ENCODE data around the gene CHAC1.
"Not testable (repeated sequence)": the region's sequence is repeated elsewhere in the genome, so short reads cannot be mapped to it uniquely, and the experiment has no call there.

CHAC1 gene

GRCh38 chr15:40961740-40962139, 8.5 kb downstream of the CHAC1 start:
- H3K27ac ChIP-seq (ENCODE audit: low read depth, low read length); H3K4me3 ChIP-seq (ENCODE audit: low read depth in 1 of 2, low read length in 2 of 2); H3K9ac ChIP-seq (ENCODE audit: low read length); H3K36me3 ChIP-seq (ENCODE audit: insufficient read depth, low read length); H3K27me3 ChIP-seq (ENCODE audit: control insufficient read depth in 1 of 2, insufficient read depth in 2 of 2, low read length in 2 of 2); H3K9me3 ChIP-seq (ENCODE audit: low read length): not testable (repeated sequence)
- peaks cover 14% of the 10 kb centered on the region for H3K4me1 ChIP-seq (ENCODE audit: insufficient read depth, low read length)

- not testable (repeated sequence) for H3K36me3 ChIP-seq (ENCODE audit: insufficient read depth, low read length); H3K4me1 ChIP-seq (ENCODE audit: insufficient read depth, low read length); H3K9ac ChIP-seq (ENCODE audit: low read length); H3K27me3 ChIP-seq (ENCODE audit: control insufficient read depth in 1 of 2, insufficient read depth in 2 of 2, low read length in 2 of 2); H3K9me3 ChIP-seq (ENCODE audit: low read length); H3K4me3 ChIP-seq (ENCODE audit: low read depth in 1 of 2, low read length in 2 of 2); H3K27ac ChIP-seq (ENCODE audit: low read depth, low read length)
These were observed 9.0 kb downstream of the CHAC1 start for GRCh38 chr15:40962317-40962716.

DNA sequence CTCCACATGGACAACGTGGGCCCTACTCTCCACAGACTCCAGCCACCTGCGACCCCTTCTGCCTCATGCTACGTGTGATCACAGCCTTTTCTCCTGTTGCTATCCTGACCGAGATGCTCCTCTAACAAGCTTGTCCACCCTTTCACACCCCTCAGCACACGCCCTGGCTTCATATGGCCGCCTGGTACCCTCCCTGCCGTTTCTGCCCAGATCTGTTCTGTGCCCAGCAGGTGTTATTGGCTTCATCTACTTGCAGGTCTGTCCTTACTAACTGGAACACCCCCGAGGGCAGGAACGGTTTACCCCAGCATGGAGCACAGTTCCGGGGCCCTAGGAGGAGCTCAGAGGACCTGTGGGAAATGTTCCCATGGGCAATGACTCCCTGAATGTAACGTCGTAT, 9.9 kb downstream of the CHAC1 start:
- no peak overlapping the region for H3K27ac ChIP-seq (ENCODE audit: low read depth, low read length)
- no peaks in the 10 kb centered on the region for H3K27me3 ChIP-seq (ENCODE audit: control insufficient read depth in 1 of 2, insufficient read depth in 2 of 2, low read length in 2 of 2)
- H3K4me1 ChIP-seq (ENCODE audit: insufficient read depth, low read length) = peaks cover 2% of the 10 kb centered on the region
- H3K36me3 ChIP-seq (ENCODE audit: insufficient read depth, low read length) = no peaks in the 10 kb centered on the region
- H3K9ac ChIP-seq (ENCODE audit: low read length) = no peak overlapping the region
- H3K9me3 ChIP-seq (ENCODE audit: low read length) = no peaks in the 10 kb centered on the region
- no peak overlapping the region for H3K4me3 ChIP-seq (ENCODE audit: low read depth in 1 of 2, low read length in 2 of 2)

GRCh38 chr15:40964006-40964405, 10.7 kb downstream of the CHAC1 start:
- H3K36me3 ChIP-seq (ENCODE audit: insufficient read depth, low read length) = no peaks in the 10 kb centered on the region
- no peak overlapping the region for H3K9ac ChIP-seq (ENCODE audit: low read length)
- H3K4me3 ChIP-seq (ENCODE audit: low read depth in 1 of 2, low read length in 2 of 2) = no peak overlapping the region
- no peaks in the 10 kb centered on the region for H3K27me3 ChIP-seq (ENCODE audit: control insufficient read depth in 1 of 2, insufficient read depth in 2 of 2, low read length in 2 of 2)
- H3K4me1 ChIP-seq (ENCODE audit: insufficient read depth, low read length) = no peaks in the 10 kb centered on the region
- no peak overlapping the region for H3K27ac ChIP-seq (ENCODE audit: low read depth, low read length)
- no peaks in the 10 kb centered on the region for H3K9me3 ChIP-seq (ENCODE audit: low read length)

GRCh38 chr15:40964634-40965033, 11.4 kb downstream of the CHAC1 start:
- no peak overlapping the region for H3K9ac ChIP-seq (ENCODE audit: low read length)
- no peaks in the 10 kb centered on the region for H3K27me3 ChIP-seq (ENCODE audit: control insufficient read depth in 1 of 2, insufficient read depth in 2 of 2, low read length in 2 of 2)
- no peaks in the 10 kb centered on the region for H3K4me1 ChIP-seq (ENCODE audit: insufficient read depth, low read length)
- H3K4me3 ChIP-seq (ENCODE audit: low read depth in 1 of 2, low read length in 2 of 2) = no peak overlapping the region
- H3K36me3 ChIP-seq (ENCODE audit: insufficient read depth, low read length) = no peaks in the 10 kb centered on the region
- H3K9me3 ChIP-seq (ENCODE audit: low read length) = no peaks in the 10 kb centered on the region
- H3K27ac ChIP-seq (ENCODE audit: low read depth, low read length) = no peak overlapping the region

DNA sequence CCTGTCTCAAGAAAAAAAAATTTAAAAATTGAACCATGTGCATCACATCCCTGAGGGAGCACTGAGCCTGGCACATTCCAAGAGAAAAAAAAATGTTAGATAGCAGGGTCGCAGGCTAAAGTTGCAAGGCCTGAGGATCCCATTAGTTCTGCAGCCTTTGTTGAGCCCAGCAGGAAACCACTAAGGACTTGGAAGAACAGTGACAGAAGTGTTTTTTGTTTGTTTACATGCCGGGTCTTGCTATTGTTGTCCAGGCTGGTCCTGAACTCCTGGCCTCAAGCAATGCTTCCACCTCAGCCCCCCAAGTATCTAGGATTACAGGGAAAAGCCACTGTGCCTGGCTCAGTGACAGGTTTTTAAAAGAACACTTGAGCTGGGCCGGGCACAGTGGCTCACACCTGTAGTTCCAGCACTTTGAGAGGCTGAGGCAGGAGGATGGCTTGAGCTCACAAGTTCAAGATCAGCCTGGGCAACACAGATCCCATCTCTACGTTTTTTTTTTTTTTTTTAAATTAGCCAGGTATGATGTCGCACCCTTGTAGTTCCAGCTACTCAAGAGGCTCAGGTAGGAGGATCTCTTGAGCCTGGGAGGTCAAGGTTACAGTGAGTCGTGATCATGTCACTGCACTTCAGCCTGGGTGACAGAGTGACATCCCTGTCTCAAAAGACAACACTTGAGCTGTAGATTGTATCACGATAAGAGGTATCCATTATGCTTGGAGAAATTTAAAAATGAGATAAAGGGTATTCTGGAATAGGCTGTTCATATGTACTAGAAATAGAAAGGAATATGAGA, 15.2 kb downstream of the CHAC1 start:
- Histone ChIP-seq H3K4me3 (ENCODE audit: low read depth in 1 of 2, low read length in 2 of 2) (no peak overlapping the region), H3K36me3 (ENCODE audit: insufficient read depth, low read length) (no peaks in the 10 kb centered on the region), H3K4me1 (ENCODE audit: insufficient read depth, low read length) (no peaks in the 10 kb centered on the region), H3K27me3 (ENCODE audit: control insufficient read depth in 1 of 2, insufficient read depth in 2 of 2, low read length in 2 of 2) (no peaks in the 10 kb centered on the region), H3K9me3 (ENCODE audit: low read length) (no peaks in the 10 kb centered on the region), H3K27ac (ENCODE audit: low read depth, low read length) (no peak overlapping the region), H3K9ac (ENCODE audit: low read length) (no peak overlapping the region)

GRCh38 chr15:40969363-40969762, 16.1 kb downstream of the CHAC1 start:
- H3K9ac ChIP-seq (ENCODE audit: low read length) = no peak overlapping the region
- no peaks in the 10 kb centered on the region for H3K9me3 ChIP-seq (ENCODE audit: low read length)
- H3K36me3 ChIP-seq (ENCODE audit: insufficient read depth, low read length) = no peaks in the 10 kb centered on the region
- no peak overlapping the region for H3K27ac ChIP-seq (ENCODE audit: low read depth, low read length)
- no peaks in the 10 kb centered on the region for H3K27me3 ChIP-seq (ENCODE audit: control insufficient read depth in 1 of 2, insufficient read depth in 2 of 2, low read length in 2 of 2)
- H3K4me1 ChIP-seq (ENCODE audit: insufficient read depth, low read length) = no peaks in the 10 kb centered on the region
- no peak overlapping the region for H3K4me3 ChIP-seq (ENCODE audit: low read depth in 1 of 2, low read length in 2 of 2)

DNA sequence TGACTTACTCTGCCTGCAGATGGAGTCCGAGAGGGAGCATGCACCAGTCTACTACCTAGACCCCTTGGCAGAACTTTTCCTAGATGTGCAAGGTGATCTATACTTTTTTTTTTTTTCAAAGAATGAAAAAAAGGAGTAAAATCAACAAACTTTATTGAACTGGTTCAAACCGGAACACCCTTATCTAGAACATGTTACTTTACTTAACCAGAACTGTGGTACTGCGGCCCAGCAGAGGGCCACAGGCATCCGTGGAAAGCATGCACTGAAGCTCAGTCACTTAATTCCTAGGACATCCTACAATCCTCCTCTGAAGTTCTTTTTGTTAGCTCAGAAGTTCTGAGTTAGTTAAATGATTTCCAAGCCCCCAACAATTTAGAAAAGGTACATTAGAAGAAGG, 21.6 kb downstream of the CHAC1 start:
- no peaks in the 10 kb centered on the region for H3K9me3 ChIP-seq (ENCODE audit: low read length)

DNA sequence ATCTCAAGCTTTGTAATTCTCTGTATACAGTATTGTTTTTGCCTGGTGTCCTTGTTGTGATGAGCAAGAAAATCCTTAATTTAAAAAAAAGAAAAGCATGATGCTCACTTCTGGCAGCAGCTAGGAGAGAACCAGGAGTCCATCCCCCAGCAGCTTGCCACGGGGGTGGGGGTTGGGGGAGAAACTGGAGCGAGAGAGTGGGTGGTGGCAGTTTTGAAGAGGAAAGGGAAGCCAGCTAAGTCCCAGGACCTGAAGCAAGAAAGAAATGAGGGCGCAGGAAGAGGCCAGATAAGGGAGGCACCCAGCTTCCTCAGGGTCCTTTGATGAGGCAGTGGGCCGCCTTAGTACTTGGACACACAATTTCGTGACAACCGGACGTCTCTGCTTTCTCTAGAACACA, 23.5 kb downstream of the CHAC1 start:
- Histone ChIP-seq H3K36me3 (ENCODE audit: insufficient read depth, low read length) (peaks cover 60% of the 10 kb centered on the region), H3K9ac (ENCODE audit: low read length) (no peak overlapping the region), H3K4me3 (ENCODE audit: low read depth in 1 of 2, low read length in 2 of 2) (no peak overlapping the region), H3K27ac (ENCODE audit: low read depth, low read length) (no peak overlapping the region), H3K27me3 (ENCODE audit: control insufficient read depth in 1 of 2, insufficient read depth in 2 of 2, low read length in 2 of 2) (no peaks in the 10 kb centered on the region), H3K4me1 (ENCODE audit: insufficient read depth, low read length) (no peaks in the 10 kb centered on the region), H3K9me3 (ENCODE audit: low read length) (no peaks in the 10 kb centered on the region)

More for the DNA sequence above, 21.6 kb downstream of the CHAC1 start:
- Histone ChIP-seq H3K4me1 (ENCODE audit: insufficient read depth, low read length) (no peaks in the 10 kb centered on the region), H3K4me3 (ENCODE audit: low read depth in 1 of 2, low read length in 2 of 2) (no peak overlapping the region), H3K27ac (ENCODE audit: low read depth, low read length) (no peak overlapping the region), H3K9ac (ENCODE audit: low read length) (no peak overlapping the region), H3K36me3 (ENCODE audit: insufficient read depth, low read length) (peaks cover 41% of the 10 kb centered on the region), H3K27me3 (ENCODE audit: control insufficient read depth in 1 of 2, insufficient read depth in 2 of 2, low read length in 2 of 2) (no peaks in the 10 kb centered on the region)

DNA sequence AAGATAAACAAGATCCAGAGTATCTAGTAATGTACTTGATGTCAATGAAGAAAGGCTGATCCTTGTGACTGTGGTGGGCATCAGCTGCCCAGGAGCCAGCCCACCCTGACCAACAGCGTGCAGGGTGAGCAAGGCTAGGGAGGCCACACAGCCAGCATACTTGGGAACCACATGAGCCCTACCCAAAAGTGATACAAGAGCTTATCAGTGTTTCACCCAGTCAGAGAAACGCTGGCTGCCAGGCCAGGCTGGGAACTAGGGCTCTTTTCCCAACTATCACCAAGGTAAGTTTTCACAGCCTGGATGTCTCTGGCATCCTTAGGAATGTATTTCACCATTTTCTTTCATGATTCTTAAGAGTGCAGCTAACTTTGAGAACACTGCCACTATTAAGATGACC, 24.9 kb downstream of the CHAC1 start:
- H3K36me3 ChIP-seq (ENCODE audit: insufficient read depth, low read length) = peaks cover 71% of the 10 kb centered on the region
- H3K27me3 ChIP-seq (ENCODE audit: control insufficient read depth in 1 of 2, insufficient read depth in 2 of 2, low read length in 2 of 2) = no peaks in the 10 kb centered on the region
- no peaks in the 10 kb centered on the region for H3K4me1 ChIP-seq (ENCODE audit: insufficient read depth, low read length)
- H3K9ac ChIP-seq (ENCODE audit: low read length) = no peak overlapping the region
- no peak overlapping the region for H3K27ac ChIP-seq (ENCODE audit: low read depth, low read length)
- no peak overlapping the region for H3K4me3 ChIP-seq (ENCODE audit: low read depth in 1 of 2, low read length in 2 of 2)
- no peaks in the 10 kb centered on the region for H3K9me3 ChIP-seq (ENCODE audit: low read length)

GRCh38 chr15:40978562-40978961, 25.3 kb downstream of the CHAC1 start:
- H3K9ac ChIP-seq (ENCODE audit: low read length) = no peak overlapping the region
- no peak overlapping the region for H3K4me3 ChIP-seq (ENCODE audit: low read depth in 1 of 2, low read length in 2 of 2)
- no peaks in the 10 kb centered on the region for H3K9me3 ChIP-seq (ENCODE audit: low read length)
- no peak overlapping the region for H3K27ac ChIP-seq (ENCODE audit: low read depth, low read length)
- H3K4me1 ChIP-seq (ENCODE audit: insufficient read depth, low read length) = no peaks in the 10 kb centered on the region
- peaks cover 71% of the 10 kb centered on the region for H3K36me3 ChIP-seq (ENCODE audit: insufficient read depth, low read length)
- no peaks in the 10 kb centered on the region for H3K27me3 ChIP-seq (ENCODE audit: control insufficient read depth in 1 of 2, insufficient read depth in 2 of 2, low read length in 2 of 2)

GRCh38 chr15:40981186-40981585, 27.9 kb downstream of the CHAC1 start:
- no peak overlapping the region for H3K27ac ChIP-seq (ENCODE audit: low read depth, low read length)
- no peaks in the 10 kb centered on the region for H3K4me1 ChIP-seq (ENCODE audit: insufficient read depth, low read length)
- peaks cover 89% of the 10 kb centered on the region for H3K36me3 ChIP-seq (ENCODE audit: insufficient read depth, low read length)

More at GRCh38 chr15:40981186-40981585, 27.9 kb downstream of the CHAC1 start:
- Histone ChIP-seq H3K9ac (ENCODE audit: low read length) (no peak overlapping the region), H3K27me3 (ENCODE audit: control insufficient read depth in 1 of 2, insufficient read depth in 2 of 2, low read length in 2 of 2) (no peaks in the 10 kb centered on the region), H3K4me3 (ENCODE audit: low read depth in 1 of 2, low read length in 2 of 2) (no peak overlapping the region), H3K9me3 (ENCODE audit: low read length) (no peaks in the 10 kb centered on the region)

Data from muscle layer of colon (tissue), 2 donors.